ENCODE data around the gene MLYCD.

Gene MLYCD

DNA sequence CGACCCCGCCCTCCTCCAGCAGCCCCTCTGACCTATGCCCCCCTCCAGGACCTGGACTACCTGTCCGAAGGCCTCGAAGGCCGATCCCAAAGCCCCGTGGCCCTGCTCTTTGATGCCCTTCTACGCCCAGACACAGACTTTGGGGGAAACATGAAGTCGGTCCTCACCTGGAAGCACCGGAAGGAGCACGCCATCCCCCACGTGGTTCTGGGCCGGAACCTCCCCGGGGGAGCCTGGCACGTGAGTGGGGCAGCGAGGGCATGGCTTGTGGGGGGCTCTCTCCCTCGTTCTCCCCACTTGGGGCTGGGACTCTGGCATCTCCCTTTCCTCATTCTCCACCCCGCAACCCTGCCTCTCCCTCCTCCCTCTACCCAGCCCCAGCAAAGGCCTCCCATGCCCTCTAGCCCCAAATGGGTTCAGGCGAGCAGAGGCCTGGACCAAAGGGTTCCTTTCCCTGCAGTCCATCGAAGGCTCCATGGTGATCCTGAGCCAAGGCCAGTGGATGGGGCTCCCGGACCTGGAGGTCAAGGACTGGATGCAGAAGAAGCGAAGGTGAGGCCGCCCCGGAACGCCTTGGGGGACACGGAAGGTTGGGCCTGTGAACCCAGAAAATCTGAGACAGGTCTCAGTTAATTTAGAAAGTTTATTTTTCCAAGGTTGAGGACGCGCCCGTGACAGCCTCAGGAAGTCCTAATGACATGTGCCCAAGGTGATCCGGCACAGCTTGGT, 61.8 kb downstream of the MLYCD start:
- ChIA-PET POLR2A (no interaction called here), CTCF (interaction anchor here (0.7 to 1.3 kb wide), 3 partner anchors 29 to 105 kb away, joined by 3 to 4 read pairs (median 3); no protein-coding TSS in a partner anchor)
- Histone ChIP-seq H3K27ac (ENCODE audit: extremely low read depth, low read depth, low read length) (no peak overlapping the region), H3K4me3 (ENCODE audit: low read depth, low read length) (no peak overlapping the region), H3K9me3 (ENCODE audit: control insufficient read depth, insufficient read depth, low read depth, low read length) (no peaks in the 10 kb centered on the region), H3K4me1 (ENCODE audit: control insufficient read depth, insufficient read depth, low read length) (no peaks in the 10 kb centered on the region), H3K36me3 (ENCODE audit: control insufficient read depth in 2 of 2, insufficient read depth in 1 of 2, low read length in 2 of 2) (no peaks in the 10 kb centered on the region)
- TF ChIP-seq KLF8 (tag by site-specific recombination; IDR thresholded peaks at IDR 0.05): no peak
- TF ChIP-seq SP7 (tag by site-specific recombination; IDR thresholded peaks at IDR 0.05): no peak
- TF ChIP-seq ZNF274 (IDR thresholded peaks at IDR 0.05; ENCODE audit: low read length): no peak
- no peak for TF ChIP-seq ZNF274 (tag by site-specific recombination; IDR thresholded peaks at IDR 0.05; ENCODE audit: borderline replicate concordance)
- TF ChIP-seq, protein P1, sequence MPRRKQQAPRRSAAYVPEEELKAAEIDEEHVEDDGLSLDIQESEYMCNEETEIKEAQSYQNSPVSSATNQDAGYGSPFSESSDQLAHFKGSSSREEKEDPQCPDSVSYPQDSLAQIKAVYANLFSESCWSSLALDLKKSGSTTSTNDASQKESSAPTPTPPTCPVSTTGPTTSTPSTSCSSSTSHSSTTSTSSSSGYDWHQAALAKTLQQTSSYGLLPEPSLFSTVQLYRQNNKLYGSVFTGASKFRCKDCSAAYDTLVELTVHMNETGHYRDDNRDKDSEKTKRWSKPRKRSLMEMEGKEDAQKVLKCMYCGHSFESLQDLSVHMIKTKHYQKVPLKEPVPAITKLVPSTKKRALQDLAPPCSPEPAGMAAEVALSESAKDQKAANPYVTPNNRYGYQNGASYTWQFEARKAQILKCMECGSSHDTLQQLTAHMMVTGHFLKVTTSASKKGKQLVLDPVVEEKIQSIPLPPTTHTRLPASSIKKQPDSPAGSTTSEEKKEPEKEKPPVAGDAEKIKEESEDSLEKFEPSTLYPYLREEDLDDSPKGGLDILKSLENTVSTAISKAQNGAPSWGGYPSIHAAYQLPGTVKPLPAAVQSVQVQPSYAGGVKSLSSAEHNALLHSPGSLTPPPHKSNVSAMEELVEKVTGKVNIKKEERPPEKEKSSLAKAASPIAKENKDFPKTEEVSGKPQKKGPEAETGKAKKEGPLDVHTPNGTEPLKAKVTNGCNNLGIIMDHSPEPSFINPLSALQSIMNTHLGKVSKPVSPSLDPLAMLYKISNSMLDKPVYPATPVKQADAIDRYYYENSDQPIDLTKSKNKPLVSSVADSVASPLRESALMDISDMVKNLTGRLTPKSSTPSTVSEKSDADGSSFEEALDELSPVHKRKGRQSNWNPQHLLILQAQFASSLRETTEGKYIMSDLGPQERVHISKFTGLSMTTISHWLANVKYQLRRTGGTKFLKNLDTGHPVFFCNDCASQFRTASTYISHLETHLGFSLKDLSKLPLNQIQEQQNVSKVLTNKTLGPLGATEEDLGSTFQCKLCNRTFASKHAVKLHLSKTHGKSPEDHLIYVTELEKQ (tag by site-specific recombination; IDR thresholded peaks at IDR 0.05; ENCODE audit: borderline replicate concordance): no peak
- TF ChIP-seq, protein P2, sequence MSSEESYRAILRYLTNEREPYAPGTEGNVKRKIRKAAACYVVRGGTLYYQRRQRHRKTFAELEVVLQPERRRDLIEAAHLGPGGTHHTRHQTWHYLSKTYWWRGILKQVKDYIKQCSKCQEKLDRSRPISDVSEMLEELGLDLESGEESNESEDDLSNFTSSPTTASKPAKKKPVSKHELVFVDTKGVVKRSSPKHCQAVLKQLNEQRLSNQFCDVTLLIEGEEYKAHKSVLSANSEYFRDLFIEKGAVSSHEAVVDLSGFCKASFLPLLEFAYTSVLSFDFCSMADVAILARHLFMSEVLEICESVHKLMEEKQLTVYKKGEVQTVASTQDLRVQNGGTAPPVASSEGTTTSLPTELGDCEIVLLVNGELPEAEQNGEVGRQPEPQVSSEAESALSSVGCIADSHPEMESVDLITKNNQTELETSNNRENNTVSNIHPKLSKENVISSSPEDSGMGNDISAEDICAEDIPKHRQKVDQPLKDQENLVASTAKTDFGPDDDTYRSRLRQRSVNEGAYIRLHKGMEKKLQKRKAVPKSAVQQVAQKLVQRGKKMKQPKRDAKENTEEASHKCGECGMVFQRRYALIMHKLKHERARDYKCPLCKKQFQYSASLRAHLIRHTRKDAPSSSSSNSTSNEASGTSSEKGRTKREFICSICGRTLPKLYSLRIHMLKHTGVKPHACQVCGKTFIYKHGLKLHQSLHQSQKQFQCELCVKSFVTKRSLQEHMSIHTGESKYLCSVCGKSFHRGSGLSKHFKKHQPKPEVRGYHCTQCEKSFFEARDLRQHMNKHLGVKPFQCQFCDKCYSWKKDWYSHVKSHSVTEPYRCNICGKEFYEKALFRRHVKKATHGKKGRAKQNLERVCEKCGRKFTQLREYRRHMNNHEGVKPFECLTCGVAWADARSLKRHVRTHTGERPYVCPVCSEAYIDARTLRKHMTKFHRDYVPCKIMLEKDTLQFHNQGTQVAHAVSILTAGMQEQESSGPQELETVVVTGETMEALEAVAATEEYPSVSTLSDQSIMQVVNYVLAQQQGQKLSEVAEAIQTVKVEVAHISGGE (tag by site-specific recombination; conservative IDR thresholded peaks at IDR 0.05; ENCODE audit: low read depth): no peak
- TF ChIP-seq, protein P3, sequence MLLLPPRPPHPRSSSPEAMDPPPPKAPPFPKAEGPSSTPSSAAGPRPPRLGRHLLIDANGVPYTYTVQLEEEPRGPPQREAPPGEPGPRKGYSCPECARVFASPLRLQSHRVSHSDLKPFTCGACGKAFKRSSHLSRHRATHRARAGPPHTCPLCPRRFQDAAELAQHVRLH (tag by site-specific recombination; IDR thresholded peaks at IDR 0.05): no peak
- TF ChIP-seq ZFP69B (tag by site-specific recombination; IDR thresholded peaks at IDR 0.05): no peak
- TF ChIP-seq ZNF76 (tag by site-specific recombination; IDR thresholded peaks at IDR 0.05; ENCODE audit: borderline replicate concordance, low read depth): no peak
- TF ChIP-seq ZNF138 (tag by site-specific recombination; IDR thresholded peaks at IDR 0.05; ENCODE audit: borderline replicate concordance): no peak
- no peak for TF ChIP-seq ZNF155 (tag by site-specific recombination; IDR thresholded peaks at IDR 0.05)
- TF ChIP-seq ZNF561 (tag by site-specific recombination; IDR thresholded peaks at IDR 0.05; ENCODE audit: borderline replicate concordance): no peak
- TF ChIP-seq ZNF48 (tag by site-specific recombination; IDR thresholded peaks at IDR 0.05): no peak
- TF ChIP-seq ZNF202 (tag by site-specific recombination; IDR thresholded peaks at IDR 0.05; ENCODE audit: borderline replicate concordance): no peak
- TF ChIP-seq, protein P4, sequence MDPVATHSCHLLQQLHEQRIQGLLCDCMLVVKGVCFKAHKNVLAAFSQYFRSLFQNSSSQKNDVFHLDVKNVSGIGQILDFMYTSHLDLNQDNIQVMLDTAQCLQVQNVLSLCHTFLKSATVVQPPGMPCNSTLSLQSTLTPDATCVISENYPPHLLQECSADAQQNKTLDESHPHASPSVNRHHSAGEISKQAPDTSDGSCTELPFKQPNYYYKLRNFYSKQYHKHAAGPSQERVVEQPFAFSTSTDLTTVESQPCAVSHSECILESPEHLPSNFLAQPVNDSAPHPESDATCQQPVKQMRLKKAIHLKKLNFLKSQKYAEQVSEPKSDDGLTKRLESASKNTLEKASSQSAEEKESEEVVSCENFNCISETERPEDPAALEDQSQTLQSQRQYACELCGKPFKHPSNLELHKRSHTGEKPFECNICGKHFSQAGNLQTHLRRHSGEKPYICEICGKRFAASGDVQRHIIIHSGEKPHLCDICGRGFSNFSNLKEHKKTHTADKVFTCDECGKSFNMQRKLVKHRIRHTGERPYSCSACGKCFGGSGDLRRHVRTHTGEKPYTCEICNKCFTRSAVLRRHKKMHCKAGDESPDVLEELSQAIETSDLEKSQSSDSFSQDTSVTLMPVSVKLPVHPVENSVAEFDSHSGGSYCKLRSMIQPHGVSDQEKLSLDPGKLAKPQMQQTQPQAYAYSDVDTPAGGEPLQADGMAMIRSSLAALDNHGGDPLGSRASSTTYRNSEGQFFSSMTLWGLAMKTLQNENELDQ (tag by site-specific recombination; IDR thresholded peaks at IDR 0.05; ENCODE audit: low read depth): no peak
- TF ChIP-seq, protein P5, sequence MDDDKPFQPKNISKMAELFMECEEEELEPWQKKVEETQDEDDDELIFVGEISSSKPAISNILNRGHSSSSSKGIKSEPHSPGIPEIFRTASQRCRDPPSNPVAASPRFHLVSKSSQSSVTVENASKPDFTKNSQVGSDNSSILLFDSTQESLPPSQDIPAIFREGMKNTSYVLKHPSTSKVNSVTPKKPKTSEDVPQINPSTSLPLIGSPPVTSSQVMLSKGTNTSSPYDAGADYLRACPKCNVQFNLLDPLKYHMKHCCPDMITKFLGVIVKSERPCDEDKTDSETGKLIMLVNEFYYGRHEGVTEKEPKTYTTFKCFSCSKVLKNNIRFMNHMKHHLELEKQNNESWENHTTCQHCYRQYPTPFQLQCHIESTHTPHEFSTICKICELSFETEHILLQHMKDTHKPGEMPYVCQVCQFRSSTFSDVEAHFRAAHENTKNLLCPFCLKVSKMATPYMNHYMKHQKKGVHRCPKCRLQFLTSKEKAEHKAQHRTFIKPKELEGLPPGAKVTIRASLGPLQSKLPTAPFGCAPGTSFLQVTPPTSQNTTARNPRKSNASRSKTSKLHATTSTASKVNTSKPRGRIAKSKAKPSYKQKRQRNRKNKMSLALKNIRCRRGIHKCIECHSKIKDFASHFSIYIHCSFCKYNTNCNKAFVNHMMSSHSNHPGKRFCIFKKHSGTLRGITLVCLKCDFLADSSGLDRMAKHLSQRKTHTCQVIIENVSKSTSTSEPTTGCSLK (tag by site-specific recombination; IDR thresholded peaks at IDR 0.05): no peak
- no peak for TF ChIP-seq ZNF530 (tag by site-specific recombination; IDR thresholded peaks at IDR 0.05; ENCODE audit: low read depth)

Measured in HEK293 (cell line).